ENCODE results near the gene GPRC5C. TPM values are rescaled to one million over a fixed set of nuclear protein-coding genes. Genes with fewer than 3 reads are reported as not detected.

Gene GPRC5C
- total RNA-seq, 1 experiment from 2014 or later: 83.2 TPM

- intact Hi-C loops (cut with micrococcal nuclease; ENCODE audit: unreplicated experiment): loop anchor here (10.0 kb wide), 1 partner anchor 114 kb away; no protein-coding TSS in a partner anchor
- DNase-seq: no peak
- Histone ChIP-seq H3K9me3 (no peaks in the 10 kb centered on the region), H3K4me1 (no peaks in the 10 kb centered on the region), H3K36me3 (ENCODE audit: control insufficient read depth, insufficient read depth, low read length) (no peaks in the 10 kb centered on the region), H3K4me3 (ENCODE audit: low read depth, low read length) (no peak overlapping the region), H3K27me3 (replicated peaks; ENCODE audit: control insufficient read depth, insufficient read depth, low read length) (no peaks in the 10 kb centered on the region)
- no peak overlapping the region for H3K27ac Mint-ChIP-seq (ENCODE audit: unreplicated experiment)
- POLR2A ChIA-PET: no interaction called here
- no peaks in the 10 kb centered on the region for H3K36me3 Mint-ChIP-seq (ENCODE audit: insufficient read depth, unreplicated experiment)
- CTCF ChIA-PET: interaction anchor here (0.8 kb wide), 1 partner anchor 9 kb away, joined by 4 read pairs; no protein-coding TSS in a partner anchor
- no peaks in the 10 kb centered on the region for H3K4me1 Mint-ChIP-seq (ENCODE audit: low read depth, unreplicated experiment)
- H3K9me3 Mint-ChIP-seq (ENCODE audit: unreplicated experiment): peaks cover 9% of the 10 kb centered on the region
- no peak for TF ChIP-seq CTCF (IDR thresholded peaks at IDR 0.05; ENCODE audit: insufficient read depth in 1 of 2, low read depth in 1 of 2, low read length in 1 of 2, severe bottlenecking in 1 of 2, unreplicated experiment in 1 of 2)
- H3K4me3 Mint-ChIP-seq (ENCODE audit: unreplicated experiment): no peak overlapping the region
- no TSS peak for BruUV-seq (replicated peaks)
- peaks cover 10% of the 10 kb centered on the region for H3K27me3 Mint-ChIP-seq (ENCODE audit: insufficient read depth, unreplicated experiment)
These were observed 58.8 kb downstream of the GPRC5C start for GRCh38 chr17:74490716-74491115.

GRCh38 chr17:74491626-74492025 lies 59.7 kb downstream of the GPRC5C start:
- DNase-seq: no peak
- H3K4me1 ChIP-seq: no peaks in the 10 kb centered on the region
- no TSS peak for BruUV-seq (replicated peaks)
- CTCF ChIA-PET: interaction anchor here (0.6 to 1.2 kb wide), 2 partner anchors 31 to 124 kb away, joined by 3 read pairs; partner anchors contain the start of gene GPR142
- Mint-ChIP-seq H3K27me3 (ENCODE audit: insufficient read depth, unreplicated experiment) (peaks cover 10% of the 10 kb centered on the region), H3K9me3 (ENCODE audit: unreplicated experiment) (peaks cover 9% of the 10 kb centered on the region), H3K27ac (ENCODE audit: unreplicated experiment) (no peak overlapping the region), H3K4me1 (ENCODE audit: low read depth, unreplicated experiment) (no peaks in the 10 kb centered on the region), H3K36me3 (ENCODE audit: insufficient read depth, unreplicated experiment) (no peaks in the 10 kb centered on the region), H3K4me3 (ENCODE audit: unreplicated experiment) (no peak overlapping the region)
- no peaks in the 10 kb centered on the region for H3K9me3 ChIP-seq
- H3K4me3 ChIP-seq (ENCODE audit: low read depth, low read length): no peak overlapping the region
- TF ChIP-seq CTCF (IDR thresholded peaks at IDR 0.05; ENCODE audit: insufficient read depth in 1 of 2, low read depth in 1 of 2, low read length in 1 of 2, severe bottlenecking in 1 of 2, unreplicated experiment in 1 of 2): no peak
- H3K27me3 ChIP-seq (replicated peaks; ENCODE audit: control insufficient read depth, insufficient read depth, low read length): no peaks in the 10 kb centered on the region
- intact Hi-C loops (cut with micrococcal nuclease; ENCODE audit: unreplicated experiment): loop anchor here (10.0 kb wide), 1 partner anchor 113 kb away; no protein-coding TSS in a partner anchor
- no peaks in the 10 kb centered on the region for H3K36me3 ChIP-seq (ENCODE audit: control insufficient read depth, insufficient read depth, low read length)
- POLR2A ChIA-PET: no interaction called here

GRCh38 chr17:74493331-74493833 lies 61.5 kb downstream of the GPRC5C start:
- intact Hi-C loops (cut with micrococcal nuclease; ENCODE audit: unreplicated experiment): loop anchor here (1.0 to 10.0 kb wide), 6 partner anchors 36 to 192 kb away; no protein-coding TSS in a partner anchor
- Mint-ChIP-seq H3K36me3 (ENCODE audit: insufficient read depth, unreplicated experiment) (no peaks in the 10 kb centered on the region), H3K27ac (ENCODE audit: unreplicated experiment) (no peak overlapping the region), H3K4me1 (ENCODE audit: low read depth, unreplicated experiment) (no peaks in the 10 kb centered on the region), H3K27me3 (ENCODE audit: insufficient read depth, unreplicated experiment) (peaks cover 10% of the 10 kb centered on the region), H3K4me3 (ENCODE audit: unreplicated experiment) (no peak overlapping the region), H3K9me3 (ENCODE audit: unreplicated experiment) (peaks cover 9% of the 10 kb centered on the region)
- POLR2A ChIA-PET: no interaction called here
- H3K36me3 ChIP-seq (ENCODE audit: control insufficient read depth, insufficient read depth, low read length): no peaks in the 10 kb centered on the region
- no TSS peak for BruUV-seq (replicated peaks)
- peak; percentile 72 to 84 for DNase-seq
- TF ChIP-seq CTCF (IDR thresholded peaks at IDR 0.05; ENCODE audit: insufficient read depth in 1 of 2, low read depth in 1 of 2, low read length in 1 of 2, severe bottlenecking in 1 of 2, unreplicated experiment in 1 of 2): peak; percentile 89 to 93
- no peaks in the 10 kb centered on the region for H3K27me3 ChIP-seq (replicated peaks; ENCODE audit: control insufficient read depth, insufficient read depth, low read length)
- CTCF ChIA-PET: interaction anchor here (0.7 to 1.4 kb wide), 5 partner anchors 14 to 120 kb away, joined by 3 to 6 read pairs (median 4); no protein-coding TSS in a partner anchor
- no peaks in the 10 kb centered on the region for H3K9me3 ChIP-seq
- no peak overlapping the region for H3K4me3 ChIP-seq (ENCODE audit: low read depth, low read length)
- H3K4me1 ChIP-seq: no peaks in the 10 kb centered on the region

Other genes with a start within 250 kb of the GPRC5C start
- 1,319 and 1,408 TPM in 2 replicates for gene RPL38, start 228.4 kb upstream of the GPRC5C start, total RNA-seq (2022)
- gene TTYH2, start 218.5 kb upstream of the GPRC5C start, total RNA-seq (2022): 4.6 and 5.4 TPM in 2 replicates
- gene DNAI2, start 157.9 kb upstream of the GPRC5C start, total RNA-seq (2022): not detected in 2 replicates
- gene KIF19, start 105.9 kb upstream of the GPRC5C start, total RNA-seq (2022): not detected in 2 replicates
- not detected in 2 replicates for gene BTBD17, start 70.2 kb upstream of the GPRC5C start, total RNA-seq (2022)
- not detected in 2 replicates for gene GPR142, start 64.6 kb upstream of the GPRC5C start, total RNA-seq (2022)
- not detected in 2 replicates for gene CD300A, start 34.5 kb downstream of the GPRC5C start, total RNA-seq (2022)
- gene CD300LB, start 99.4 kb downstream of the GPRC5C start, total RNA-seq (2022): not detected in 2 replicates
- gene CD300C, start 114.0 kb downstream of the GPRC5C start, total RNA-seq (2022): not detected in 2 replicates
- gene CD300H, start 135.4 kb downstream of the GPRC5C start, total RNA-seq (2022): not detected in 2 replicates
- not detected in 2 replicates for gene CD300LD, start 160.2 kb downstream of the GPRC5C start, total RNA-seq (2022)
- gene CD300E, start 191.7 kb downstream of the GPRC5C start, total RNA-seq (2022): not detected in 2 replicates

Data from Caco-2 (cell line).